ENCODE data around the gene OSBP2. TPM values are rescaled to one million over a fixed set of nuclear protein-coding genes. Genes with fewer than 3 reads are reported as not detected.

Gene OSBP2
- total and polyA plus RNA-seq, 2 of the 13 experiments (the other 11 are each of a cell fraction or from before 2014, with no cell fraction given), result 5.0 to 7.7 TPM

DNA sequence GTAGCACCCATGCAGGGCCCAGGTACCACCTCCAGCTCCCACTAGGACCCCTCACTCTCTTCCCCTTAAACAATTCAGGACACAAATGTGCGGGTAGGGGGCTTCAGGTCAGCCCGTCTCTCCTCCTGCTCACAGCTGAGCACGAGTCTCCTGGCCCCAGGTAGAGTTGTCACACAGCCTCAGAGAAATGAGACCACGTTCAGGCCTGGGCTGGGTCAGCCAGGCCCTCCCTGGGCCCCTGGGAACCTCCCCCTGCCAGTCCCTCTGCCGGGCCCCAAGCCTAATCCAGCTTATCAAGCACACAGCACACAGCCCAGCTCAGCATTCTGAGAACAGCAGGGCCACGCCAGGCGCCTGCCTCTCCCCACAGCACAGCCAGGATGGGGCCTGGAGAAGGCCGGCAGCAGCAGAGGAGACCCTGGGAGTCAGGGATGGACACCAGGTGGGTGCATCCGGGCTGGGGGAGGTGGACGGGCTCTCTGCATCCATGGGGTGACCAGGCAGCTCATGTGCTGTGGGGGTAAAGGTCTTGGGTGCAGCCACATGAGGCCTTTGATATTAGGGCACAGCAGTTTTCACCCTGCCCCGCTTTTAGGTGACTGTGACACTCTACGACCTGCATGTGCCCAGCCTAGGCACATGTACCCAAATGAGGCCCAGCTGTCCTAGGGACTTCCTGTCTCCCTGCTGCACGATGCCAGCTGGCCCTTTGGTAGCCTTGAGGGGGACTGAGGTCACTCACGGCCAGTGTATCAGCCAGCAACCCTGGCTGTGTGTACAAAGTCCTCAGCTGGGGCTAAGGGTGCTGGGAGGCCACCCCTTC is 186.9 kb downstream of the OSBP2 start (continued):
- TF ChIP-seq, protein P1, sequence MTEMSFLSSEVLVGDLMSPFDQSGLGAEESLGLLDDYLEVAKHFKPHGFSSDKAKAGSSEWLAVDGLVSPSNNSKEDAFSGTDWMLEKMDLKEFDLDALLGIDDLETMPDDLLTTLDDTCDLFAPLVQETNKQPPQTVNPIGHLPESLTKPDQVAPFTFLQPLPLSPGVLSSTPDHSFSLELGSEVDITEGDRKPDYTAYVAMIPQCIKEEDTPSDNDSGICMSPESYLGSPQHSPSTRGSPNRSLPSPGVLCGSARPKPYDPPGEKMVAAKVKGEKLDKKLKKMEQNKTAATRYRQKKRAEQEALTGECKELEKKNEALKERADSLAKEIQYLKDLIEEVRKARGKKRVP (CRISPR knock-in tag; IDR thresholded peaks at IDR 0.05), result no peak
- TF ChIP-seq NFIB (CRISPR knock-in tag; IDR thresholded peaks at IDR 0.05; ENCODE audit: borderline replicate concordance) (no peak), CHD2 (IDR thresholded peaks at IDR 0.05; ENCODE audit: low read depth, low read length) (no peak), ZNF7 (CRISPR knock-in tag; IDR thresholded peaks at IDR 0.05) (no peak), TRIM24 (CRISPR knock-in tag; IDR thresholded peaks at IDR 0.05) (no peak), NR2F2 (IDR thresholded peaks at IDR 0.05; ENCODE audit: borderline replicate concordance, low read depth) (no peak; the same call in 1 of the 2 replicates), NFYB (CRISPR knock-in tag; IDR thresholded peaks at IDR 0.05) (no peak), ELF4 (CRISPR knock-in tag; IDR thresholded peaks at IDR 0.05; ENCODE audit: borderline replicate concordance) (no peak), ZNF441 (CRISPR knock-in tag; IDR thresholded peaks at IDR 0.05; ENCODE audit: borderline replicate concordance) (no peak), ZBTB8A (CRISPR knock-in tag; IDR thresholded peaks at IDR 0.05; ENCODE audit: borderline replicate concordance, low read depth) (no peak), SOX5 (CRISPR knock-in tag; IDR thresholded peaks at IDR 0.05; ENCODE audit: borderline replicate concordance) (no peak), SIN3A (IDR thresholded peaks at IDR 0.05; ENCODE audit: borderline replicate concordance, low read depth, low read length) (no peak), ZFP37 (CRISPR knock-in tag; IDR thresholded peaks at IDR 0.05; ENCODE audit: borderline replicate concordance) (no peak), RARA (CRISPR knock-in tag; IDR thresholded peaks at IDR 0.05) (peak; percentile 80), ZNF121 (CRISPR knock-in tag; IDR thresholded peaks at IDR 0.05) (no peak), FOXJ3 (CRISPR knock-in tag; IDR thresholded peaks at IDR 0.05; ENCODE audit: borderline replicate concordance) (peak; percentile 61; the same call in 1 of the 2 replicates), ATF7 (IDR thresholded peaks at IDR 0.05) (no peak), ATF7 (CRISPR knock-in tag; IDR thresholded peaks at IDR 0.05) (no peak), CCAR2 (optimal IDR thresholded peaks at IDR 0.05; ENCODE audit: low read depth, low read length) (no peak), ZFY (CRISPR knock-in tag; IDR thresholded peaks at IDR 0.05) (peak; percentile 59)
- TF ChIP-seq, protein P2, sequence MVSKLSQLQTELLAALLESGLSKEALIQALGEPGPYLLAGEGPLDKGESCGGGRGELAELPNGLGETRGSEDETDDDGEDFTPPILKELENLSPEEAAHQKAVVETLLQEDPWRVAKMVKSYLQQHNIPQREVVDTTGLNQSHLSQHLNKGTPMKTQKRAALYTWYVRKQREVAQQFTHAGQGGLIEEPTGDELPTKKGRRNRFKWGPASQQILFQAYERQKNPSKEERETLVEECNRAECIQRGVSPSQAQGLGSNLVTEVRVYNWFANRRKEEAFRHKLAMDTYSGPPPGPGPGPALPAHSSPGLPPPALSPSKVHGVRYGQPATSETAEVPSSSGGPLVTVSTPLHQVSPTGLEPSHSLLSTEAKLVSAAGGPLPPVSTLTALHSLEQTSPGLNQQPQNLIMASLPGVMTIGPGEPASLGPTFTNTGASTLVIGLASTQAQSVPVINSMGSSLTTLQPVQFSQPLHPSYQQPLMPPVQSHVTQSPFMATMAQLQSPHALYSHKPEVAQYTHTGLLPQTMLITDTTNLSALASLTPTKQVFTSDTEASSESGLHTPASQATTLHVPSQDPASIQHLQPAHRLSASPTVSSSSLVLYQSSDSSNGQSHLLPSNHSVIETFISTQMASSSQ (IDR thresholded peaks at IDR 0.05; ENCODE audit: low read depth), result no peak
- TF ChIP-seq, protein P2 (CRISPR knock-in tag; IDR thresholded peaks at IDR 0.05; ENCODE audit: borderline replicate concordance), result no peak
- TF ChIP-seq, protein P3, sequence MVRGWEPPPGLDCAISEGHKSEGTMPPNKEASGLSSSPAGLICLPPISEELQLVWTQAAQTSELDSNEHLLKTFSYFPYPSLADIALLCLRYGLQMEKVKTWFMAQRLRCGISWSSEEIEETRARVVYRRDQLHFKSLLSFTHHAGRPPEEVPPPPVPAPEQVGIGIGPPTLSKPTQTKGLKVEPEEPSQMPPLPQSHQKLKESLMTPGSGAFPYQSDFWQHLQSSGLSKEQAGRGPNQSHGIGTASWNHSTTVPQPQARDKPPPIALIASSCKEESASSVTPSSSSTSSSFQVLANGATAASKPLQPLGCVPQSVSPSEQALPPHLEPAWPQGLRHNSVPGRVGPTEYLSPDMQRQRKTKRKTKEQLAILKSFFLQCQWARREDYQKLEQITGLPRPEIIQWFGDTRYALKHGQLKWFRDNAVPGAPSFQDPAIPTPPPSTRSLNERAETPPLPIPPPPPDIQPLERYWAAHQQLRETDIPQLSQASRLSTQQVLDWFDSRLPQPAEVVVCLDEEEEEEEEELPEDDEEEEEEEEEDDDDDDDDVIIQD (CRISPR knock-in tag; IDR thresholded peaks at IDR 0.05; ENCODE audit: low read depth), result no peak
- TF ChIP-seq, protein P4, sequence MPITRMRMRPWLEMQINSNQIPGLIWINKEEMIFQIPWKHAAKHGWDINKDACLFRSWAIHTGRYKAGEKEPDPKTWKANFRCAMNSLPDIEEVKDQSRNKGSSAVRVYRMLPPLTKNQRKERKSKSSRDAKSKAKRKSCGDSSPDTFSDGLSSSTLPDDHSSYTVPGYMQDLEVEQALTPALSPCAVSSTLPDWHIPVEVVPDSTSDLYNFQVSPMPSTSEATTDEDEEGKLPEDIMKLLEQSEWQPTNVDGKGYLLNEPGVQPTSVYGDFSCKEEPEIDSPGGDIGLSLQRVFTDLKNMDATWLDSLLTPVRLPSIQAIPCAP (CRISPR knock-in tag; IDR thresholded peaks at IDR 0.05; ENCODE audit: low read depth), result no peak
